Measurements from ENCODE around the gene CHAMP1. TPM values are rescaled to one million over a fixed set of nuclear protein-coding genes. Genes with fewer than 3 reads are reported as not detected.
A peak's percentile ranks its signal among the peaks of the same experiment; 100 is the strongest.

Gene CHAMP1
- total and polyA plus RNA-seq, 4 donors: 11.1 to 54.0 (median 23.0) TPM

GRCh38 chr13:114296902-114297301 is 17.4 kb upstream of the CHAMP1 start:
- Histone ChIP-seq H3K27ac (ENCODE audit: low read depth, low read length) (no peak overlapping the region), H3K36me3 (ENCODE audit: control insufficient read depth, insufficient read depth, low read length) (peaks cover 83% of the 10 kb centered on the region), H3K4me3 (ENCODE audit: low read depth, low read length) (no peak overlapping the region), H3K9me3 (ENCODE audit: control insufficient read depth, insufficient read depth, low read length) (no peaks in the 10 kb centered on the region), H3K27me3 (ENCODE audit: control insufficient read depth, insufficient read depth, low read length) (no peaks in the 10 kb centered on the region), H3K4me1 (ENCODE audit: control insufficient read depth, insufficient read depth, low read length) (peaks cover 4% of the 10 kb centered on the region)
- WGBS (ENCODE audit: insufficient coverage): 100% methylated on average over 2 of the region's 5 CpGs
- no peak for DNase-seq (ENCODE audit: low read depth in 4 of 6, low spot score in 6 of 6)

- Histone ChIP-seq H3K36me3 (ENCODE audit: control insufficient read depth, insufficient read depth, low read length) (peaks cover 86% of the 10 kb centered on the region), H3K4me1 (ENCODE audit: control insufficient read depth, insufficient read depth, low read length) (peaks cover 4% of the 10 kb centered on the region), H3K9me3 (ENCODE audit: control insufficient read depth, insufficient read depth, low read length) (no peaks in the 10 kb centered on the region), H3K27me3 (ENCODE audit: control insufficient read depth, insufficient read depth, low read length) (no peaks in the 10 kb centered on the region), H3K4me3 (ENCODE audit: low read depth, low read length) (no peak overlapping the region), H3K27ac (ENCODE audit: low read depth, low read length) (no peak overlapping the region)
- no peak for DNase-seq (ENCODE audit: low read depth in 4 of 6, low spot score in 6 of 6)
- WGBS (ENCODE audit: insufficient coverage): 80% methylated on average over 12 of the region's 12 CpGs
These were observed 15.4 kb upstream of the CHAMP1 start for GRCh38 chr13:114298866-114299265.

- H3K27ac ChIP-seq (ENCODE audit: low read depth, low read length): no peak overlapping the region
- DNase-seq (ENCODE audit: low read depth in 4 of 6, low spot score in 6 of 6): no peak
- H3K27me3 ChIP-seq (ENCODE audit: control insufficient read depth, insufficient read depth, low read length): no peaks in the 10 kb centered on the region
- H3K36me3 ChIP-seq (ENCODE audit: control insufficient read depth, insufficient read depth, low read length): peaks cover 88% of the 10 kb centered on the region
- H3K4me1 ChIP-seq (ENCODE audit: control insufficient read depth, insufficient read depth, low read length): peaks cover 4% of the 10 kb centered on the region
- 85% methylated on average over 4 of the region's 12 CpGs for WGBS (ENCODE audit: insufficient coverage)
- H3K9me3 ChIP-seq (ENCODE audit: control insufficient read depth, insufficient read depth, low read length): no peaks in the 10 kb centered on the region
- no peak overlapping the region for H3K4me3 ChIP-seq (ENCODE audit: low read depth, low read length)
These were observed 14.5 kb upstream of the CHAMP1 start for GRCh38 chr13:114299604-114300305.

GRCh38 chr13:114303700-114304327 is 10.5 kb upstream of the CHAMP1 start:
- Histone ChIP-seq H3K9me3 (ENCODE audit: control insufficient read depth, insufficient read depth, low read length) (no peaks in the 10 kb centered on the region), H3K27ac (ENCODE audit: low read depth, low read length) (no peak overlapping the region), H3K4me1 (ENCODE audit: control insufficient read depth, insufficient read depth, low read length) (no peaks in the 10 kb centered on the region), H3K27me3 (ENCODE audit: control insufficient read depth, insufficient read depth, low read length) (no peaks in the 10 kb centered on the region), H3K4me3 (ENCODE audit: low read depth, low read length) (no peak overlapping the region), H3K36me3 (ENCODE audit: control insufficient read depth, insufficient read depth, low read length) (peaks cover 71% of the 10 kb centered on the region)
- WGBS (ENCODE audit: insufficient coverage): 71% methylated on average over 9 of the region's 11 CpGs
- DNase-seq (ENCODE audit: low read depth in 4 of 6, low spot score in 6 of 6): no peak

DNA sequence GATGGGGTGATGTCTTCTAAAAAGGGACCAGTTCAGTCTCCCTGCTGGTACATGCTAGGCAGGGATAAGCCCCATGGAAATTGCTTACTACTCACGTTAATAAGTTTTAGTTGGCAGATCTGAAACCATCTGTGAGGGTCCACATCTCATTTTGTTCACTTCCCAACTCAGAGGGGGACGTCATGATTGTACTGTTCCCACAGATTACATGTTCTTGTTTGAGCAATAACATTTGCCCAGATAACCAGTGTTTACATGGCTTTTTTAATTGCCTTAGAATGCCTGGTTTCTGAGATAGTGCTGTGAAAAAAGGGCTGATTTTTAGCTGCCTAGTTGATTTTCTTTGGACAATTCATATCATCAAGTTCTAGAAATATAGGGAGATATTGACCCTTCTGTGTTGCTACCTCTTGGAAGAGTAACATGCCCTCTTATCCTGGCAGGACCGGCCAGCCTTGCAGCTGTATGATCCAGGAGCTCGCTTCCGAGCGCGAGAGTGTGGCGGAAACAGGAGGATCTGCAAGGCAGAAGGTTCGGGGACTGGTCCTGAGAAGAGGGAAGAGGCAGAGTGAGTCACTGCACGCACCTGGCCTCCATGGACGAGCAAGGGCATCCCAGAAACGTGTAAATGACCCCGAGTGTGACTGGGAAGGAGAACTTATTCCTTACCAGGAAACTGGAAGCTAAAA is 9.8 kb upstream of the CHAMP1 start:
- DNase-seq (ENCODE audit: low read depth in 4 of 6, low spot score in 6 of 6): no peak
- Histone ChIP-seq H3K4me3 (ENCODE audit: low read depth, low read length) (no peak overlapping the region), H3K36me3 (ENCODE audit: control insufficient read depth, insufficient read depth, low read length) (peaks cover 65% of the 10 kb centered on the region), H3K27ac (ENCODE audit: low read depth, low read length) (no peak overlapping the region), H3K4me1 (ENCODE audit: control insufficient read depth, insufficient read depth, low read length) (no peaks in the 10 kb centered on the region), H3K9me3 (ENCODE audit: control insufficient read depth, insufficient read depth, low read length) (no peaks in the 10 kb centered on the region), H3K27me3 (ENCODE audit: control insufficient read depth, insufficient read depth, low read length) (no peaks in the 10 kb centered on the region)
- WGBS (ENCODE audit: insufficient coverage): 100% methylated on average over 7 of the region's 13 CpGs

GRCh38 chr13:114309086-114309485 is 5.2 kb upstream of the CHAMP1 start:
- 88% methylated on average over 2 of the region's 2 CpGs for WGBS (ENCODE audit: insufficient coverage)

GRCh38 chr13:114309806-114310410 is 4.4 kb upstream of the CHAMP1 start:
- H3K9me3 ChIP-seq (ENCODE audit: control insufficient read depth, insufficient read depth, low read length): no peaks in the 10 kb centered on the region
- no peak overlapping the region for H3K27ac ChIP-seq (ENCODE audit: low read depth, low read length)
- DNase-seq (ENCODE audit: low read depth in 4 of 6, low spot score in 6 of 6): peak in 2 of 6 donors; percentile 9 to 11
- 49% methylated on average over 6 of the region's 6 CpGs for WGBS (ENCODE audit: insufficient coverage)
- H3K4me3 ChIP-seq (ENCODE audit: low read depth, low read length): no peak overlapping the region
- peaks cover 17% of the 10 kb centered on the region for H3K36me3 ChIP-seq (ENCODE audit: control insufficient read depth, insufficient read depth, low read length)
- peaks cover 8% of the 10 kb centered on the region for H3K4me1 ChIP-seq (ENCODE audit: control insufficient read depth, insufficient read depth, low read length)
- no peaks in the 10 kb centered on the region for H3K27me3 ChIP-seq (ENCODE audit: control insufficient read depth, insufficient read depth, low read length)

More at GRCh38 chr13:114309086-114309485, 5.2 kb upstream of the CHAMP1 start:
- peaks cover 8% of the 10 kb centered on the region for H3K4me1 ChIP-seq (ENCODE audit: control insufficient read depth, insufficient read depth, low read length)
- H3K4me3 ChIP-seq (ENCODE audit: low read depth, low read length): no peak overlapping the region
- no peaks in the 10 kb centered on the region for H3K9me3 ChIP-seq (ENCODE audit: control insufficient read depth, insufficient read depth, low read length)
- H3K36me3 ChIP-seq (ENCODE audit: control insufficient read depth, insufficient read depth, low read length): peaks cover 23% of the 10 kb centered on the region
- no peak for DNase-seq (ENCODE audit: low read depth in 4 of 6, low spot score in 6 of 6)
- H3K27me3 ChIP-seq (ENCODE audit: control insufficient read depth, insufficient read depth, low read length): no peaks in the 10 kb centered on the region
- H3K27ac ChIP-seq (ENCODE audit: low read depth, low read length): no peak overlapping the region

- Histone ChIP-seq H3K36me3 (ENCODE audit: control insufficient read depth, insufficient read depth, low read length) (peaks cover 14% of the 10 kb centered on the region), H3K27ac (ENCODE audit: low read depth, low read length) (no peak overlapping the region), H3K9me3 (ENCODE audit: control insufficient read depth, insufficient read depth, low read length) (no peaks in the 10 kb centered on the region), H3K4me3 (ENCODE audit: low read depth, low read length) (no peak overlapping the region), H3K27me3 (ENCODE audit: control insufficient read depth, insufficient read depth, low read length) (no peaks in the 10 kb centered on the region), H3K4me1 (ENCODE audit: control insufficient read depth, insufficient read depth, low read length) (peaks cover 13% of the 10 kb centered on the region)
- WGBS (ENCODE audit: insufficient coverage): no CpG with 5 or more reads among the region's 5 CpGs
- no peak for DNase-seq (ENCODE audit: low read depth in 4 of 6, low spot score in 6 of 6)
These were observed 3.3 kb upstream of the CHAMP1 start for GRCh38 chr13:114310956-114311355.

DNA sequence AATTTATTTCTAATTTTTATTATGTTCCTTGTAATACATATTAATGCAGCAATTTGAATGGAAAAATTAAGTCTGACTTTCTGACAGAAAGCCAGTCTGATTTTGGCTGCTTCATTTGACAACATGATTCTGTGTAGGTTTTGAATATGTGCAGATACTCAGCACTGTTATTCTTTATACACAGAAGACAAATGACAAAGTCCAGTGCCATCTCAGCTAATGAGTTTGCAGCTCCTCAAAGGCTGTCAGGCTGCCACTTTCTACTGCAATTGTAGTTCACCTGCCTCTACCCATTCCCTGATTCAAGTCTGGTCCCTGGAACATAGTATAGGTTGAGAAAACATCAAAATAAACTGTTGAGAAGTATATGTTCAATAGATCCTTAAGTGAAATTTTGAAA is 2.9 kb upstream of the CHAMP1 start:
- peaks cover 17% of the 10 kb centered on the region for H3K4me1 ChIP-seq (ENCODE audit: control insufficient read depth, insufficient read depth, low read length)
- H3K4me3 ChIP-seq (ENCODE audit: low read depth, low read length): no peak overlapping the region
- no peak overlapping the region for H3K27ac ChIP-seq (ENCODE audit: low read depth, low read length)
- peaks cover 10% of the 10 kb centered on the region for H3K36me3 ChIP-seq (ENCODE audit: control insufficient read depth, insufficient read depth, low read length)
- DNase-seq (ENCODE audit: low read depth in 4 of 6, low spot score in 6 of 6): no peak
- no peaks in the 10 kb centered on the region for H3K27me3 ChIP-seq (ENCODE audit: control insufficient read depth, insufficient read depth, low read length)
- no peaks in the 10 kb centered on the region for H3K9me3 ChIP-seq (ENCODE audit: control insufficient read depth, insufficient read depth, low read length)

All from spinal cord (tissue), 10 donors.